ENCODE results near the gene ZNF436.
"Not testable (repeated sequence)": the region's sequence is repeated elsewhere in the genome, so short reads cannot be mapped to it uniquely, and the experiment has no call there.

The ZNF436 gene

GRCh38 chr1:23366146-23366545 lies 3.5 kb downstream of the ZNF436 start:
- no peak for DNase-seq

DNA sequence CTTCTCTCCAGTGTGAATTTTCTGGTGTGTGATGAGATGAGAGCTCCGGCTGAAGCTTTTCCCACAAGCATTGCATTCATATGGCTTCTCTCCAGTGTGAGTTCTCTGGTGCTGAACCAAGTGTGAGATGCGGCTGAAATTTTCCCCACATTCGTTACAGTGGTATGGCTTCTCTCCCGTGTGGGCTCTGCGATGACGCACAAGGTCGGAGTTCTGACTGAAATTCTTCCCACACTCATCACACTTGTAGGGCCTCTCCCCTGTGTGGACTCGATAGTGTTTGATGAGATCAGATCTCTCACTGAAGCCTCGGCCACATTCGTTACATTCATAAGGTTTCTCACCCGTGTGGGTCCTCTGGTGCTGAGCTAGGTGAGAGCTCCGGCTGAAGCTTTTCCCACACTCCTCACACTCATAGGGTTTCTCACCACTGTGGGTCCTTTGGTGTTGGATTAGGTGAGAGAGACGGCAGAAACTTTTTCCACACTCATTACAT lies 7.4 kb downstream of the ZNF436 start:
- DNase-seq, result peak in 1 of 2 donors; percentile 11

DNA sequence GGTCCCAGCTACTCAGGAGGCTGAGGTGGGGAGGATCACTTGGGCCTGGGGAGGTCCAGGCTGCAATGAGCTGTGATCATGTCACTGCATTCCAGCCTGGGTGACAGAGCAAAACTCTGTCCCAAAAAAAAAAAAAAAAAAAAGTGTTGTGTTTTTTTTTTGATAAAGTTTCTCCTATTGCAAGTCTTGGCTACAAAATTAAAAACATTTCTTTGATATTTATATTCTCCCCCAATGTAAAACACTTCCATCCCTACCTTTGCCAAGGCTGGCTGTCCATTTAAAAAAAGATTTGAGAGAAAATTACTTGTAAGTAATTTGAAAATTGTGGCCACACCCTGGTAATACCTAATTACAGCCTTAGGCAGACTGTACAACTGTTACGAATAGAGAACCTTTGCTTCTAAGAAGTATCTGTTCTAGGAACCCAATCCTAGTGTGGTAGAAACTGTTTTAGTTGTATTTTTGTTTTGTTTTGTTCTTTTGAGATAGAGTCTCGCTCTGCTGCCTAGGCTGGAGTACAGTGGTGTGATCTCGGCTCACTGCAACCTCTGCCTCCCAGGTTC lies 11.2 kb downstream of the ZNF436 start:
- no peak for DNase-seq

DNA sequence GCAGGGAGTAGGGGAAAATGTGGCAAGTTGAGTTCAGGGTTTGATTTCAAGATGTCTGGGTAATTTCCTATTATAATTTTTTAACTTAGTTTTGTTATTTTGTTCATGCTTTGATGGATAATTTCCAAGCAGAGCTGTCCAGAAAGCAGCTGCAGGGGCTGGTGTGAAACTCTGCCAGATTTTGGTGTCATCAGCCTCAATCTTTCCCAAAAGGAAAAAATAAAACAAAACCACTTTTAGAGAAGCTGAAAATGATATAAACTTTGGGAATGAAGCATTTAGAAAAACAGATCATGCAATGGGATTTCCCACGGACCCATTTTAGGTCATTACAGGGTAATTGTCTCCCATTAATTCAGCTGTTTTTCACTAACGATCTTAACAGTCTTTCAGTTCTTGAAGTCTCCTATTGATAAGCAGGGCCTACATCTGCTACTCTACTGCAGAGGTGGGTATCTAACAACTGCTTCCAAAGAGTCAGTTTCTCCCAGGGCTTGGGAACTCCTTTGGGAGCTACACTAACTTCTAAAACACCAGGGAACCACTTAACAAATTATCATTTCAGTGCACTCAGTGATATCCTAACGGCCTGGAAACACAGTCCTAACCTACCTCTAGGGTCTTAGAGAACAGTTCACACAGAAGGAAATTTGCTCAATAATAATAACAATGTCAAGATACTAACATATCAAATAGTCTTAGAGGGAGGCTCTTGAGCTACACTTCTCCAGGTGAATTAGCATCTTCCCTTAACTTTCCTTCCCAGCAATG lies 12.3 kb downstream of the ZNF436 start:
- no peak for DNase-seq

GRCh38 chr1:23356471-23357137 lies 13.0 kb downstream of the ZNF436 start:
- DNase-seq, result no peak

GRCh38 chr1:23354245-23354644 lies 15.4 kb downstream of the ZNF436 start:
- DNase-seq, result no peak

GRCh38 chr1:23352096-23352695 lies 17.4 kb downstream of the ZNF436 start:
- DNase-seq, result no peak

GRCh38 chr1:23345920-23346319 lies 23.7 kb downstream of the ZNF436 start:
- no peak for DNase-seq

GRCh38 chr1:23344987-23345472 lies 24.6 kb downstream of the ZNF436 start:
- no peak for DNase-seq

DNA sequence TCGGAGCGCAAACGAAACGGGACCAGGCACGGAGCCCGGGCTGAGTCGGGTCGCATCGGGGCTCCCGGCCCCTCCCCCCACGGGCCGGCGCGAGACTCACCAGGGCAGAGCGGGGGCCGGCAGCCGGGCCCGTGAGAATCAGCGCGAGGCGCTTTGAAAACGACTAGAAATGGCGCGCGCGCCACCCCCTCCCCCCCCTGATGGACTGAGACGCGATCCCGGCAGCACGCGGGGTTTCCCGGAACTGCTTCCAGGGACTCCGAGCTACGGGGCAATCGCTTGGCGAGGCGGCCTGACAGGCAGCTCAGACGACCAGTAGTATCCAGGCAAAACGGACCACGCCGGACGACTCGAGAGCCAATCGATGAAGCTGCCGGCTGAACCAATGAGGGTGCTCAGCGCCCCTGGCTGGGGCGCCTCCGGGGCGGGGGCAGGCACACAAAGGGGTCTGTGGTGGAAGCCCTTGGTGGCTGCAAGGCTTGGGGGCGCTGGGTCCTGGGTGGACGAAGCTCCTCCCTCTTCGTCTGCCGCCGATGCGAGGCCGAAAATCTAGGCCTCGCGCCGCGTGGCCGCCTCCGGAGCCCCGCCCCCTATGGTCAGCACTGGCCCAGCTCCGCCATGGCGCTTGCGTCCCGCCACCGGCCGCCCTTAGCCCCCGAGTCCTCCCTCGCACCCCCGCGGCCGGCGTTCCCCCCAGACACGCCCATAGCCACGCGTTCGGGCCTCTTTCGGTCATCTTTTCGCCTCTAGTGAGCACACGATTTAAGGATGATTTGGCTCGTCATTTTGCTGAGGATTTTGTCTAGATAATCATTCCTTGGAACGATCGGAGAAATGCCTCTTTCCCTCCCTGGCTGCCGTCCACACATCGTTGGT lies 25.3 kb downstream of the ZNF436 start, which contains the start of gene HNRNPR:
Gene HNRNPR (minus strand): TSS at position 174 of the 876 bp plus-strand sequence. CDS start 3,276 bp downstream, outside the sequence.
- peak; percentile 99 for DNase-seq

DNA sequence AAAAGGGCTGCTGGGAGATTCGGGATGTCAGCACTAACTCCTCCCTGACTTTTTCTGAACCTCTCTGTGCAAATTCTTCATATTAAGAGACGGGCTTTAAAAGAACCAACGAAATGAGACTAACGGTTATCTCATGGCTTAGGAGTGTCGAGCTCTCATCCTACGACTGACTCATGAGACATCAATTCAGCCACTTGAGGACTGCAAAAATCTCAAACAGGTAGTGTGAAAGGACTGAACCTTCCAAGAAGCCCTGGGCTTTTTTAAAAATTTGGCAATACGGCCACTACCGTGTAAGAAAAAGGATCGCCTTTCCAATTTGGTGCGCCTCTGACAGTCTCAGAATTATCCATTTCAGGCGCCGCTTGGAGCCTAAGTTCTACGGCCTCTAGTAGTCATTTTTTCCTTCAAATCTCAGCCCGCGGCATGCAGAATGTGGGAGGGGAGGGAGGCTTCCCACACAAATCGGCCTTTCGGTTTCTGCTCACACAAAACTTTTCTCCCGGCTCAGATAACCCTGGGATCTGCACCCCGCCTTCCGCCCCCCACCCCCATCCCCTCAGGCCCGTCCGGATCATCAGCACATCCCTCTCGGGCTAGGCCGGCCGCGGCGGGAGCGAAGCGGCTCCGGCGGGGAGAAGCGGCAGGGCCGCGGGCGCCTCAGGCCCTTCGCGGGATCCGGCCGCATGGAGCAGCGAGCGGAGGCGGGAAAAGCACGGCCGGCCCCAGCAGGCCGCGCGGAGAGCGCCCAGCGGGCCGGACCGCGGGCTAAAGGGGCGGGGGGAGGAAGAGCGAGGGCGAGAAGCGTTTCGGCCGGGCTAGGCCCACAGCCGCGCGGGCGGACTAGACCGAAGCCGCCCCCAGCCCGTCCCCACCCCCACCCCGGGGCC lies 26.2 kb downstream of the ZNF436 start:
- DNase-seq, result peak; percentile 43 to 44

DNA sequence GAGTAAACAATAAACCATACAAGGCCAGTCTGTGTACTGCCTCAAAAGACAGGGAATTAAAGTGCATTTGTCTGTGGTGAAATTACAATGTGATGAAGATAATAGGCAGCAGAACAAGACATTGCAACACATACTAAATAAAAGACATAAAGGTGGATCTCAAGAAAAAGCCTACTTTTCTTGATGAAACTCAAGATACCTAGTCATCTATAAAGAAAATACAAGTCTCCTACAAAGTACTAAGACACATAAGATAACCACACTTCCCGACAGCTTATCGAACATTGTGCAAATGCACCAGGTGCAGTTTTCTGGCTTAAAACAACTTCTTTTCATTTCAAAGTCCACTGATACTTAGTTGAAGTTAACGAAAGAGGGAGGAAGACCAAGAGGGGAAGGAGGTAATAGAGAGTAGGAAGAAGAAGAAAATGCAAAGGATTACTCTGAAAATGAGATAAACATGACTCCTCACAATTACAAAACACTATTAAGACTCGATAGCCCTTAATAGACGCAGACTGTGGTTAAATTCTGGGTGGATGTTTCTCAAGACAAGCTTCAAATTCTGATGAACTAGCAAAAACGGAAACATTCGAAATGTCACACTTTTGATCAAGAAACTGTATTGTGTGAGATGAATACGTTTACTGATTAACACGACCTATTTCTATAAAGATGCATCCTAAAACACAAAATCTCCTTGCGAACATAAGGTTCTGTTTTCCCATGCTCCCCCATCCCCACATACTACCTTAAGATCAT lies 27.5 kb downstream of the ZNF436 start:
- no peak for DNase-seq

DNA sequence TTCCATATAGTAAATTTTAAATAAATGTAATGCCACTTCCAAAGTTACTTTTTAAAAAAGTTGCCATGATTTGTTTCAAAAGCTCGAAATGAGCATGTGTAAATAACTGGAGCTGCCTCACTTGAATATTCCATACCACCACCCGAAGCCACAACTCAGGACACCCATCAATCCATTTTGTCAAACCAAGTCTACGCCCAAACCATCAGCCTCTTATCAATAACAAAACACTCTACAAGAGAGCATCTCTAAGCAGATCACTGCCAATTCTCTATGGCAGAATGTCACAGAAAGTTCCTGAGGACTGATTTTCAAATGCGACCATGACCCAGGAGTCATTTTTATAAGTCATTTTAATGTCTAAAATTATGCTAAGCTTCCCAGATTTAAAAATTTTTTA lies 30.0 kb downstream of the ZNF436 start:
- DNase-seq, result no peak

DNA sequence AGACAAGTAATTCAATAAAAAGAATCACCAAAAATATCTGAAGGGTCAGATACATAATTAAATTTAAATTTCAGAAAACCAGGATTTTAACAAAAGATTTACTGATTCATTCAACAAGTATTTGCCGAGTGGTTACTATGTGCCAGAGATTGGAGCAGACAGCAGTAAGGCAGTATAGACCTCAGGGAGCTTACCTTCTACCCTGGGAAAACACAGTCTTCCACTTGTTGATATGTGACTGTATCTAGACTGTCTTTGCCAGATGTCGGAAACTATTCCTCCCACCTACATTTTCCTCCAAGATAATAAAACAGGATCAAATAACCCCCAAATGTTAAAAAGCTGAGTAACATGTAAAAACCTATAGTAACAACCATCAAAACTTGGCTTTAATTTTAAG lies 31.8 kb downstream of the ZNF436 start:
- DNase-seq, result no peak

- no peak for DNase-seq
Measured at GRCh38 chr1:23331713-23332112, 37.9 kb downstream of the ZNF436 start.

DNA sequence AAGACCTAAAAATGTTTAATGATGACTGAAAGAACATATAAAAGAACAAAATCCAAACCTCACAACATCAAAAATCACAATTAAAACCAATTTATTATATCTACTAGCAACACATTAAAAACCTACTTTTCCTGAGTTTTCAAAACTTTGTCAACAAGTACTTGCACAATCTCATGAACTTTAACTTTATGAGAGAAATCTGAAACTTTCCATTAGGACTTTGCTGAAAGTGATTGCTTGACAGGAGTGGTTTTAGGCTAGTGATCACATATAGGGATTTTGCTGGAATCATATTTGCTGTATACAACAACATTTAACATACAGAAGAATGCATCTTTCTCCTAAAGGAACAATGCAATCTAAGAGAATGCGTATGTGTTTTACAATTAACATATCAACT lies 38.8 kb downstream of the ZNF436 start:
- no peak for DNase-seq

DNA sequence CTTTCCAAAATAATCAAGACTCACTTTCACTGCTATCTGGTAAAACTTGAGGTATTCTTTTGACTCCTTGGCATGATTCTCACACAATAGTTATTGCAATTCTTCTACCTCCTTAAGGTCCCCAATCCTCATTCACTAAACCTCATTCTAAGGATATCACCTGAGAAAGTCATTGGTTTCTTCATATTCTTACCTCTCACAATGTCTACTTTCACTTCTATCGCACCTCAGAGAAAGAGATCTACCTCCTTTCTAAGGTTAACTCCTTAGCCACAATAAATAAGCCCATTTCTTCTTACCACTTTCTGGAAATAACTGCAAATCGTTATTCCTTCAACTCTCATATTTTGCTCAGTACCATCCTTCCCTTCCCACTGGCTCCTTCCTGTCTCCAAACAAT lies 44.2 kb downstream of the ZNF436 start:
- no peak for DNase-seq

GRCh38 chr1:23322770-23323169 lies 46.9 kb downstream of the ZNF436 start:
- no peak for DNase-seq

- not testable (repeated sequence) for DNase-seq
Measured at GRCh38 chr1:23310280-23310679, 59.4 kb downstream of the ZNF436 start.

Measured in stimulated activated CD4-positive, alpha-beta T cell treated with anti-CD3 and anti-CD28 coated beads, Interleukin-2, amount 100 ng/mL, for 48 hours (primary cell).